Stomach (tissue), 4 donors: ENCODE data around the gene ACP3.

Experiments
- EP300 ChIP-seq: sonication (generic); formaldehyde crosslinking; IDR thresholded peaks from one replicate; pipeline ENCODE4 v1.6.1; 2017; ENCODE audit warnings: antibody characterized with exemption
- POLR2A ChIP-seq, 4 donors: fragments of 450-650 bp; IDR thresholded peaks; one replicate each; pipeline ENCODE4 v1.6.1; 2016; ENCODE audit warnings: antibody characterized with exemption in 4 of 4, control low read depth in 2 of 4, mild to moderate bottlenecking in 1 of 4, moderate library complexity in 1 of 4
- POLR2AphosphoS5 ChIP-seq, 3 donors: sonication (generic); formaldehyde crosslinking; IDR thresholded peaks; one replicate each; pipeline ENCODE4 v1.6.1; 2016; ENCODE audit warnings: antibody characterized with exemption in 3 of 3
- TF ChIP-seq, protein P1 (sequence below), 7 experiments: fragments of 450-650 bp in 4 of 7; fragments of 200-600 bp in 3 of 7; sonication (generic) in 3 of 7; IDR thresholded peaks; one replicate each; pipeline ENCODE4 v1.5.1; 2016 to 2019; ENCODE audit warnings: antibody characterized with exemption in 7 of 7, control low read depth in 2 of 7, mild to moderate bottlenecking in 1 of 7

DNA sequence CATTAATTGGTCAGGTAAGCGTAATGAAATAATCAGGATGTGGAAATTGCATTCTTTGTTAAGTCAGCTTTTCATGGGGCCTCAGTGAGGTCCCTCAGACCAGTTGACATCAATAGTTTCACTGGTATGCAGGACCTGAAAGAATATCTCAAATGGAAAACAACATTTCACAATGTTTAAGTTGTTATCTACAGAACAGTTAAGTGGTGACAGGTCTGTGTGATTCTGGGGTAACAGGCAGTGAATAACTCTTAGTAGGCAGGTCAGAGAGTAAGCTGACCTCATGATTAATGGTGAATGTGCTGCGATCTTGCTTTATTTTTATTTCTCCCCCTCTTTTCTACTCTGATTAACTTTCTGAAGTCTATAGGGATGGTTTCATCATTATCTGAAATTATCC lies 28.9 kb upstream of the ACP3 start:
- TF ChIP-seq EP300: no peak
- TF ChIP-seq, protein P1, sequence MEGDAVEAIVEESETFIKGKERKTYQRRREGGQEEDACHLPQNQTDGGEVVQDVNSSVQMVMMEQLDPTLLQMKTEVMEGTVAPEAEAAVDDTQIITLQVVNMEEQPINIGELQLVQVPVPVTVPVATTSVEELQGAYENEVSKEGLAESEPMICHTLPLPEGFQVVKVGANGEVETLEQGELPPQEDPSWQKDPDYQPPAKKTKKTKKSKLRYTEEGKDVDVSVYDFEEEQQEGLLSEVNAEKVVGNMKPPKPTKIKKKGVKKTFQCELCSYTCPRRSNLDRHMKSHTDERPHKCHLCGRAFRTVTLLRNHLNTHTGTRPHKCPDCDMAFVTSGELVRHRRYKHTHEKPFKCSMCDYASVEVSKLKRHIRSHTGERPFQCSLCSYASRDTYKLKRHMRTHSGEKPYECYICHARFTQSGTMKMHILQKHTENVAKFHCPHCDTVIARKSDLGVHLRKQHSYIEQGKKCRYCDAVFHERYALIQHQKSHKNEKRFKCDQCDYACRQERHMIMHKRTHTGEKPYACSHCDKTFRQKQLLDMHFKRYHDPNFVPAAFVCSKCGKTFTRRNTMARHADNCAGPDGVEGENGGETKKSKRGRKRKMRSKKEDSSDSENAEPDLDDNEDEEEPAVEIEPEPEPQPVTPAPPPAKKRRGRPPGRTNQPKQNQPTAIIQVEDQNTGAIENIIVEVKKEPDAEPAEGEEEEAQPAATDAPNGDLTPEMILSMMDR (IDR thresholded peaks at IDR 0.05): no peak
- TF ChIP-seq POLR2A (IDR thresholded peaks at IDR 0.05): no peak
- no peak for TF ChIP-seq POLR2AphosphoS5 (IDR thresholded peaks at IDR 0.05)
